OCI-LY1 (cell line): ENCODE measurements around the gene HTR4.

ENCODE experiments used
- H2AFZ ChIP-seq: fragments of 200-600 bp; sonication (generic), shearing (Covaris generic); 2 replicates; pipeline ENCODE4 v1.6.0; 2014; ENCODE audit warnings: antibody characterized with exemption, mild to moderate bottlenecking, low read length
- H3F3A ChIP-seq: fragments of 200-600 bp; sonication (generic), shearing (Covaris generic); 2 replicates; pipeline ENCODE4 v1.6.0; 2014; ENCODE audit warnings: mild to moderate bottlenecking, antibody characterized with exemption, low read length, moderate library complexity; ENCODE audit not compliant: insufficient read depth
- H3K27ac ChIP-seq: fragments of 200-600 bp; sonication (generic); 2 replicates; pipeline ENCODE4 v1.5.1; 2014; ENCODE audit warnings: low read length, mixed run types, mild to moderate bottlenecking, low read depth; ENCODE audit not compliant: poor library complexity, severe bottlenecking
- H3K27me3 ChIP-seq: fragments of 200-600 bp; sonication (generic); 2 replicates; pipeline ENCODE4 v1.6.0; 2014; ENCODE audit warnings: antibody characterized with exemption, mild to moderate bottlenecking, low read length, moderate library complexity; ENCODE audit not compliant: insufficient read depth
- H3K36me3 ChIP-seq: fragments of 200-600 bp; sonication (generic); 2 replicates; pipeline ENCODE4 v1.6.1; 2014; ENCODE audit warnings: mild to moderate bottlenecking, antibody characterized with exemption, low read length, moderate library complexity, mixed read lengths; ENCODE audit not compliant: insufficient read depth
- H3K4me1 ChIP-seq: fragments of 200-600 bp; sonication (generic); 2 replicates; pipeline ENCODE4 v1.5.1; 2014; ENCODE audit warnings: mild to moderate bottlenecking, low read length, moderate library complexity; ENCODE audit not compliant: insufficient read depth, severe bottlenecking
- H3K4me2 ChIP-seq: fragments of 200-600 bp; sonication (generic), shearing (Covaris generic); 2 replicates; pipeline ENCODE4 v1.6.1; 2014; ENCODE audit warnings: low read length
- H3K4me3 ChIP-seq: fragments of 200-600 bp; sonication (generic); 2 replicates; pipeline ENCODE4 v1.5.1; 2014; ENCODE audit warnings: low read length, low read depth, mild to moderate bottlenecking, mixed read lengths; ENCODE audit not compliant: poor library complexity, severe bottlenecking
- H3K79me2 ChIP-seq: fragments of 200-600 bp; shearing (Covaris generic); 2 replicates; pipeline ENCODE4 v1.6.1; 2016; ENCODE audit warnings: mixed run types, low read length, mixed read lengths; ENCODE audit not compliant: insufficient read depth
- H3K9ac ChIP-seq: fragments of 200-600 bp; sonication (generic), shearing (Covaris generic); 2 replicates; pipeline ENCODE4 v1.6.1; 2014; ENCODE audit warnings: mild to moderate bottlenecking, low read length, mixed read lengths
- H3K9me2 ChIP-seq: fragments of 200-600 bp; sonication (generic), shearing (Covaris generic); 2 replicates; pipeline ENCODE4 v1.6.1; 2014; ENCODE audit warnings: low read depth, mild to moderate bottlenecking, low read length, mixed read lengths
- H3K9me3 ChIP-seq: fragments of 200-600 bp; shearing (Covaris generic); 2 replicates; pipeline ENCODE4 v1.6.1; 2014; ENCODE audit warnings: low read length, mixed read lengths
- H4K20me1 ChIP-seq: fragments of 200-600 bp; sonication (generic), shearing (Covaris generic); 2 replicates; pipeline ENCODE4 v1.6.0; 2016; ENCODE audit warnings: mild to moderate bottlenecking, low read length; ENCODE audit not compliant: insufficient read depth
- EZH2 ChIP-seq: fragments of 200-600 bp; sonication (generic), shearing (Covaris generic); IDR thresholded peaks from 2 replicates; pipeline ENCODE4 v1.8.0; 2017; ENCODE audit warnings: borderline replicate concordance, mixed run types, mild to moderate bottlenecking, antibody characterized with exemption, low read length, moderate library complexity, mixed read lengths
- TF ChIP-seq, protein P1 (sequence below): fragments of 200-600 bp; sonication (generic), shearing (Covaris generic); IDR thresholded peaks from 2 replicates; pipeline ENCODE4 v1.5.1; 2017; ENCODE audit warnings: mild to moderate bottlenecking, antibody characterized with exemption, low read length, moderate library complexity, mixed read lengths

HTR4 gene

DNA sequence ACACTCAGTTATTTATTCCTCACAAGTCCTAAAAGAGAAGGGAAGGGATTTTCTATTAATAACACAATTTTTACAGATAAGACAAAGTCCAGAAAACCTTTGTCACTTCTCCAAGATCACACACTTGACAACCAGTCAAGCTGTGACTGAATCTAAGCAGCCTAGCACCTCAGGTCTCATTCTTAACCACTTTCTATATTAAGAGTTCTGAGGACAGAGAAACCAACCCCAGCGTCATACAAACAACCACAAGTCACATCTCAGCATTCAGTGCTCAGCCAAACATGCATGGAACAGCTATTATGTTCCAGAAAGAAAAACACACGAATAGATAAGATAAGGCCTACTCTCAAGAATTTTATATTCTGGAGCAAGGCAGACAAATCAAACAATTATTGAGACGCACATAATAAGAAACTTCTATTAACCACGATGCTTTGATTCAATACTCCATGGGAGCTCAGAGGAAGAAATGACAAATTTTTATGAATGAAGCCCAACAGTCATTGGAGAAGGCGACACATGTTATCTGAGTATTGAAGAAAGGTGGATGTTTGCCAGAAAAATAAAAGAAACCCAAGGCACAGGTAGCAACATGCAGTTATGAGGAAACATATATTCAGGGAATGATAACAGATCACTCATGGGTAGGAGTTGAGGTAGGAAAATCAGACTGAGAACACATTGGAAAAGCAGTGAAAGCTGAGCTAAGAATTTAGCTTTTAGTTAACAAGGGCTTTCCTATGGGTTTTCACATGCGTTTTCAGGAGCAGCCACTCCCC lies 113.1 kb downstream of the HTR4 start:
- Histone ChIP-seq H3K9me3 (no peaks in the 10 kb centered on the region), H3F3A (no peaks in the 10 kb centered on the region), H3K27me3 (no peaks in the 10 kb centered on the region), H3K4me1 (no peaks in the 10 kb centered on the region), H3K36me3 (no peaks in the 10 kb centered on the region), H3K4me2 (no peak overlapping the region), H3K9me2 (no peaks in the 10 kb centered on the region), H2AFZ (no peak overlapping the region), H3K27ac (no peak overlapping the region), H3K79me2 (no peaks in the 10 kb centered on the region), H3K4me3 (no peak overlapping the region), H3K9ac (no peak overlapping the region), H4K20me1 (no peaks in the 10 kb centered on the region)
- TF ChIP-seq EZH2 = no peak
- TF ChIP-seq, protein P1, sequence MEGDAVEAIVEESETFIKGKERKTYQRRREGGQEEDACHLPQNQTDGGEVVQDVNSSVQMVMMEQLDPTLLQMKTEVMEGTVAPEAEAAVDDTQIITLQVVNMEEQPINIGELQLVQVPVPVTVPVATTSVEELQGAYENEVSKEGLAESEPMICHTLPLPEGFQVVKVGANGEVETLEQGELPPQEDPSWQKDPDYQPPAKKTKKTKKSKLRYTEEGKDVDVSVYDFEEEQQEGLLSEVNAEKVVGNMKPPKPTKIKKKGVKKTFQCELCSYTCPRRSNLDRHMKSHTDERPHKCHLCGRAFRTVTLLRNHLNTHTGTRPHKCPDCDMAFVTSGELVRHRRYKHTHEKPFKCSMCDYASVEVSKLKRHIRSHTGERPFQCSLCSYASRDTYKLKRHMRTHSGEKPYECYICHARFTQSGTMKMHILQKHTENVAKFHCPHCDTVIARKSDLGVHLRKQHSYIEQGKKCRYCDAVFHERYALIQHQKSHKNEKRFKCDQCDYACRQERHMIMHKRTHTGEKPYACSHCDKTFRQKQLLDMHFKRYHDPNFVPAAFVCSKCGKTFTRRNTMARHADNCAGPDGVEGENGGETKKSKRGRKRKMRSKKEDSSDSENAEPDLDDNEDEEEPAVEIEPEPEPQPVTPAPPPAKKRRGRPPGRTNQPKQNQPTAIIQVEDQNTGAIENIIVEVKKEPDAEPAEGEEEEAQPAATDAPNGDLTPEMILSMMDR = no peak

GRCh38 chr5:148540647-148541046 lies 113.7 kb downstream of the HTR4 start:
- no peaks in the 10 kb centered on the region for H3F3A ChIP-seq
- no peaks in the 10 kb centered on the region for H3K4me1 ChIP-seq
- no peak overlapping the region for H3K4me2 ChIP-seq
- no peaks in the 10 kb centered on the region for H3K36me3 ChIP-seq
- no peaks in the 10 kb centered on the region for H3K27me3 ChIP-seq
- H4K20me1 ChIP-seq = no peaks in the 10 kb centered on the region
- no peak overlapping the region for H2AFZ ChIP-seq
- H3K9me3 ChIP-seq = no peaks in the 10 kb centered on the region
- no peak overlapping the region for H3K4me3 ChIP-seq
- H3K79me2 ChIP-seq = no peaks in the 10 kb centered on the region
- H3K9ac ChIP-seq = no peak overlapping the region
- no peaks in the 10 kb centered on the region for H3K9me2 ChIP-seq
- H3K27ac ChIP-seq = no peak overlapping the region
- TF ChIP-seq, protein P1 = no peak
- no peak for TF ChIP-seq EZH2

- Histone ChIP-seq H4K20me1 (no peaks in the 10 kb centered on the region), H3K79me2 (no peaks in the 10 kb centered on the region), H3K27ac (no peak overlapping the region), H3K9me2 (no peaks in the 10 kb centered on the region), H2AFZ (no peak overlapping the region), H3K9ac (no peak overlapping the region), H3K4me2 (no peak overlapping the region), H3K36me3 (no peaks in the 10 kb centered on the region), H3K27me3 (no peaks in the 10 kb centered on the region), H3K4me3 (no peak overlapping the region), H3F3A (no peaks in the 10 kb centered on the region), H3K9me3 (no peaks in the 10 kb centered on the region), H3K4me1 (no peaks in the 10 kb centered on the region)
- TF ChIP-seq EZH2 = no peak
- TF ChIP-seq, protein P1 = no peak
Measured at GRCh38 chr5:148539851-148540250, 114.5 kb downstream of the HTR4 start.
